Naive thymus-derived CD4-positive, alpha-beta T cell (primary cell): Measurements from ENCODE around the gene PDZD7. TPM values are rescaled to one million over a fixed set of nuclear protein-coding genes. Genes with fewer than 3 reads are reported as not detected.

Experiments used
- ATAC-seq: fragments of 150-1000 bp; cut with Tn5 transposase; 2 replicates; pipeline ENCODE4 v1.10.0; 2021; ENCODE audit warnings: mild to moderate bottlenecking, moderate library complexity
- CTCF ChIA-PET: fragments of 350-600 bp; sonication (Branson Sonifier 250); formaldehyde crosslinking; loops from one replicate; lab custom pipeline; 2021; ENCODE audit warnings: antibody characterized with exemption; lab: Charles Lee
- POLR2A ChIA-PET: fragments of 350-600 bp; sonication (Branson Sonifier 250); formaldehyde crosslinking; loops from one replicate; lab custom pipeline; 2021; ENCODE audit warnings: antibody characterized with exemption, inconsistent platforms; lab: Charles Lee
- DNase-seq, 9 donors: peaks; one replicate each; pipeline versions ENCODE4 v3.0.0 to v3.0.0-alpha.2; 2020 to 2022; ENCODE audit warnings: mixed read lengths in 1 of 9
- H3K27ac ChIP-seq: one replicate; pipeline ENCODE4 v1.7.0; 2013; ENCODE audit warnings: mild to moderate bottlenecking, low read depth, low read length, moderate library complexity
- H3K27me3 ChIP-seq, 2 donors: one replicate each; pipeline ENCODE4 v1.7.0; 2013; ENCODE audit warnings: low read length in 2 of 2, mild to moderate bottlenecking in 2 of 2, moderate library complexity in 2 of 2; ENCODE audit not compliant: control insufficient read depth in 2 of 2, insufficient read depth in 2 of 2
- H3K36me3 ChIP-seq, 3 experiments: 1 replicate in 2 of 3; 2 replicates in 1 of 3; pipeline ENCODE4 v1.7.0; 2013; ENCODE audit warnings: low read length in 3 of 3, mild to moderate bottlenecking in 3 of 3, moderate library complexity in 1 of 3; ENCODE audit not compliant: insufficient read depth in 3 of 3, control insufficient read depth in 2 of 3
- H3K4me1 ChIP-seq, 2 donors: one replicate each; pipeline ENCODE4 v1.7.0; 2013; ENCODE audit warnings: low read length in 2 of 2, mild to moderate bottlenecking in 2 of 2, moderate library complexity in 1 of 2; ENCODE audit not compliant: control insufficient read depth in 2 of 2, insufficient read depth in 2 of 2
- H3K4me3 ChIP-seq: 2 replicates; pipeline ENCODE4 v1.7.0; 2013; ENCODE audit warnings: mild to moderate bottlenecking, low read length
- H3K9me3 ChIP-seq, 3 experiments: 1 replicate in 2 of 3; 2 replicates in 1 of 3; pipeline ENCODE4 v1.7.0; 2013; ENCODE audit warnings: low read length in 3 of 3; ENCODE audit not compliant: control insufficient read depth in 2 of 3
- H3K27ac Mint-ChIP-seq, 9 donors: one replicate each; pipeline ENCODE4 v1.8.0; 2020 to 2022; ENCODE audit warnings: mixed read lengths in 9 of 9, mild to moderate bottlenecking in 8 of 9, moderate library complexity in 5 of 9, inconsistent platforms in 2 of 9
- H3K27me3 Mint-ChIP-seq, 5 donors: one replicate each; pipeline ENCODE4 v1.8.0; 2021 to 2022; ENCODE audit warnings: mixed read lengths in 5 of 5, mild to moderate bottlenecking in 1 of 5
- H3K36me3 Mint-ChIP-seq, 5 donors: one replicate each; pipeline ENCODE4 v1.8.0; 2020 to 2022; ENCODE audit warnings: mixed read lengths in 5 of 5, mild to moderate bottlenecking in 3 of 5, inconsistent platforms in 1 of 5
- H3K4me1 Mint-ChIP-seq, 7 donors: one replicate each; pipeline ENCODE4 v1.8.0; 2020 to 2022; ENCODE audit warnings: mixed read lengths in 7 of 7, mild to moderate bottlenecking in 3 of 7, inconsistent platforms in 1 of 7
- H3K4me3 Mint-ChIP-seq, 10 donors: one replicate each; pipeline ENCODE4 v1.8.0; 2020 to 2022; ENCODE audit warnings: mild to moderate bottlenecking in 10 of 10, mixed read lengths in 10 of 10, moderate library complexity in 6 of 10, inconsistent platforms in 2 of 10
- H3K9me3 Mint-ChIP-seq, 11 donors: one replicate each; pipeline ENCODE4 v1.8.0; 2020 to 2022; ENCODE audit warnings: mixed read lengths in 11 of 11, mild to moderate bottlenecking in 4 of 11, inconsistent platforms in 1 of 11, moderate library complexity in 1 of 11
- intact Hi-C, 2 donors: fragments of 100-400 bp; cut with micrococcal nuclease; formaldehyde crosslinking; loops; one replicate each; pipeline ENCODE4 v1.15.1; 2023
- polyA plus RNA-seq, 2 donors: library from polyadenylated mRNA; unstranded; fragments of 300-500 nt; fragmentation: Illumina TruSeq; gene quantifications; one replicate each; pipeline ENCODE4 v1.2.3, GENCODE V29; 2021
- total RNA-seq, 6 experiments: library from RNA in 5 of 6; stranded (reverse) in 5 of 6; gene quantifications; 1 replicate in 5 of 6; 2 replicates in 1 of 6; pipeline ENCODE4 v1.2.3 and lab custom pipeline; 2021 to 2026

PDZD7 gene
- total and polyA plus RNA-seq, 7 experiments from 2014 or later: 0.65 to 2.8 (median 1.1) TPM

DNA sequence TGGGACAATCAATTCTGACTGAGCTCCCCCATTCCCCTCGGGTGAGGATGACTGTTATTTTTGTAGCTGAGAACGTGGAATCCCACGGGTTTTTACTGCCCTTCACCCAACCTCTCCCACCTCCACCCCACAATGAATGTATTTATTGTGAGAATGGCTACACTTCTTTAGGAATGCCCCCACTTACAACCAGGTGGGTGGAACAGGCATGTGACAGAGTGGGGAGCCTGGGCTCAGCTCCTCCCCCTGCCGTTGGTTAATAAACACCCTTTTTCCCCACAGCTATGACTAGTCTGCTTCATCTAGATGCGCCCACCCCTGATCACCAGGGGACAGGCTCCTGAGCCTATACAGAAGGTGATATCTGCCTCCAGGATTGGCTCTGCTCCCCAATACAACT is 45.6 kb downstream of the PDZD7 start:
- ATAC-seq: no peak
- Mint-ChIP-seq H3K36me3 (peaks cover under 1 to 43% (median 17%) of the 10 kb centered on the region in 5 donors), H3K27me3 (no peaks in the 10 kb centered on the region), H3K27ac (peak overlapping the region in 1 of 9 donors; percentile 3), H3K9me3 (no peaks in the 10 kb centered on the region), H3K4me3 (peak overlapping the region in 7 of 10 donors; percentile 28 to 99 (median 93)), H3K4me1 (peaks cover 20 to 55% (median 32%) of the 10 kb centered on the region in 7 donors)
- intact Hi-C loops: no loop called here
- H3K4me1 ChIP-seq: peaks cover 17 to 24% of the 10 kb centered on the region in 2 donors
- POLR2A ChIA-PET: interaction anchor here (1.4 to 4.7 kb wide), 2 partner anchors 12 to 46 kb away, joined by 8 to 65 read pairs; partner anchors contain the start of genes LZTS2, PDZD7 and SFXN3
- peaks cover 0 to 61% (median under 1%) of the 10 kb centered on the region in 3 experiments for H3K36me3 ChIP-seq
- no peaks in the 10 kb centered on the region for H3K9me3 ChIP-seq
- no peak overlapping the region for H3K4me3 ChIP-seq
- H3K27me3 ChIP-seq: no peaks in the 10 kb centered on the region
- DNase-seq: no peak
- no peak overlapping the region for H3K27ac ChIP-seq
- CTCF ChIA-PET: no interaction called here

DNA sequence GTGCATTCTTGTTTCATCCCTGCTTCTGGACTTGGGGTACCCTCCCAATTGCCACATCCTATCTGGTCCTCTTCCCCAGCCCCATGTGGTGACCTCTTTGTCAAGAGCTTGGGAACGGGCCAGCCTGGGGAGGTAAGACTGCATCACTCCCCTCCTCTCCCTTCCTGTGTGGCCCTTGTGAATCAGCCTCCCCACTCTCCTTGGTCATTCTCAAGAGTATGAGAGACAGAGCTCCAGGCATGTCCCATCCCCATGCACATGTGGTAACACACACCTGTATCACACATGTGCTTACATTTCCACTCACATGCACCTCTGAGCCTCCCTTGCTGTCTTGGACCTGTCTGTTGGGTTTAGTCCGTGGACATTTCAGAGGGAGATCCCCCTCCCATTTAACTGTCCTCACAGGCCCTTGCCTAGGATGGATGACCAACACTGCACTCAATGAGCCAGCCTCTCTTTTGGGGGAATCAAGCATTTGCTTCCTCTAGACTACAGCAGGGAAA is 46.2 kb downstream of the PDZD7 start:
- Mint-ChIP-seq H3K36me3 (peaks cover 0 to 46% (median 15%) of the 10 kb centered on the region in 5 donors), H3K9me3 (no peaks in the 10 kb centered on the region)
- intact Hi-C loops: no loop called here

DNA sequence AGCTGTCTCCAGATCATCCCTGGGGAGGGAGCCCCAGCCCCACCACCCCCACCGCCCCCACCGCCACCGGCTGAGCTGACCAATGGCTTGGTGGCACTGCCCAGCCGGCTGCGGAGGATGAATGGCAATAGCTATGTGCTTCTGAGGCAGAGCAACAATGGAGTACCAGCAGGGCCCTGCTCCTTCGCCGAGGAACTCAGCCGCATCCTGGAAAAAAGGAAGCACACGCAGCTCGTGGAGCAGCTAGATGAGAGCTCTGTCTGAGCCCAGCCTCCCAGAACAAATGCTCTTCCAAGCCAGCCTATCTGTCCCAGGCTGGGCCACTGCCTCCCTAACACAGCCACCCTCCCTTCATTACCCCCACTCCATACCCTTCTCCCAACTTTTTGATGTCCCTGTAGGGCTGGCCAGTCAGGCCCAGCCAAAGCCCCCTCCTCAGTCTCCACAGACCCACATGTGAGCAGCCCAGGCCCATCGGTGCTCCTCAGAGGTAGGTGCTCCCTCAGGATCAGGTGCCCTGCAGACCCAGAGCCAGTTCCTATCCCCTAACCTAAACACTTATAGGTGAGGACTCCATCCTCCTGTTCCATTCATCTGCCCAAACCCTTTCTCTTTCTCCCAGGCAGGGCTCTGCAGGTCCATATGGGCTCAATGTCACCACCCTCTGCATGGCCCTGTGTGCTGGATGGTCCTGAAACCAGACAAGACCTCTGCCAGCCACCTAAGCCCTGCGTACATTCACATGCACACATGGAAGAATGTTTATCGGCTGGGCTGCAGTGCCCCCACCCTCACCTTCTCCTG is 46.9 kb downstream of the PDZD7 start:
- ATAC-seq (no peak), DNase-seq (peak in 1 of 9 donors; percentile 1)
- H3K4me3 Mint-ChIP-seq: peak overlapping the region in 1 of 10 donors; percentile 19
- Histone ChIP-seq H3K9me3 (no peaks in the 10 kb centered on the region), H3K27me3 (no peaks in the 10 kb centered on the region), H3K4me1 (peaks cover 17 to 22% of the 10 kb centered on the region in 2 donors), H3K27ac (no peak overlapping the region), H3K4me3 (no peak overlapping the region), H3K36me3 (peaks cover 0 to 57% (median 0%) of the 10 kb centered on the region in 3 experiments)
- ChIA-PET POLR2A (interaction anchor here (1.2 kb wide), 2 partner anchors 14 to 37 kb away, joined by 3 read pairs; no protein-coding TSS in a partner anchor), CTCF (no interaction called here)
- no peaks in the 10 kb centered on the region for H3K27me3 Mint-ChIP-seq
- peaks cover 0 to 43% (median 12%) of the 10 kb centered on the region in 5 donors for H3K36me3 Mint-ChIP-seq
- intact Hi-C loops: no loop called here
- no peak overlapping the region for H3K27ac Mint-ChIP-seq
- H3K9me3 Mint-ChIP-seq: no peaks in the 10 kb centered on the region
- peaks cover 19 to 42% (median 29%) of the 10 kb centered on the region in 7 donors for H3K4me1 Mint-ChIP-seq

More for the DNA sequence above, 46.2 kb downstream of the PDZD7 start:
- H3K27ac ChIP-seq: no peak overlapping the region
- Mint-ChIP-seq H3K4me1 (peaks cover 19 to 49% (median 30%) of the 10 kb centered on the region in 7 donors), H3K27ac (no peak overlapping the region), H3K4me3 (peak overlapping the region in 1 of 10 donors; percentile 28), H3K27me3 (no peaks in the 10 kb centered on the region)
- ChIA-PET POLR2A (interaction anchor here (4.7 kb wide), 1 partner anchor 13 kb away, joined by 65 read pairs; the partner anchor contains the start of gene LZTS2), CTCF (no interaction called here)
- H3K27me3 ChIP-seq: no peaks in the 10 kb centered on the region
- no peaks in the 10 kb centered on the region for H3K9me3 ChIP-seq
- peaks cover 17 to 24% of the 10 kb centered on the region in 2 donors for H3K4me1 ChIP-seq
- DNase-seq (no peak), ATAC-seq (no peak)
- H3K4me3 ChIP-seq: no peak overlapping the region
- peaks cover 0 to 61% (median 0%) of the 10 kb centered on the region in 3 experiments for H3K36me3 ChIP-seq

GRCh38 chr10:100982916-100983830 is 47.8 kb downstream of the PDZD7 start:
- Histone ChIP-seq H3K27ac (no peak overlapping the region), H3K27me3 (no peaks in the 10 kb centered on the region), H3K36me3 (peaks cover 0 to 61% (median 0%) of the 10 kb centered on the region in 3 experiments), H3K9me3 (no peaks in the 10 kb centered on the region), H3K4me1 (peaks cover 13 to 16% of the 10 kb centered on the region in 2 donors), H3K4me3 (no peak overlapping the region)
- Mint-ChIP-seq H3K4me3 (peak overlapping the region in 2 of 10 donors; percentile 19 to 38), H3K36me3 (peaks cover 0 to 46% (median 12%) of the 10 kb centered on the region in 5 donors), H3K27ac (peak overlapping the region in 2 of 9 donors; percentile 62 to 71), H3K9me3 (no peaks in the 10 kb centered on the region), H3K4me1 (peaks cover 19 to 34% (median 29%) of the 10 kb centered on the region in 7 donors), H3K27me3 (no peaks in the 10 kb centered on the region)
- intact Hi-C loops: no loop called here
- ATAC-seq: no peak
- ChIA-PET CTCF (interaction anchor here (0.7 kb wide), 1 partner anchor 9 kb away, joined by 3 read pairs; no protein-coding TSS in a partner anchor), POLR2A (interaction anchor here (1.2 kb wide), 2 partner anchors 15 to 36 kb away, joined by 3 read pairs; no protein-coding TSS in a partner anchor)
- peak in 1 of 9 donors; percentile 1 for DNase-seq

- H3K36me3 ChIP-seq: peaks cover 0 to 55% (median 0%) of the 10 kb centered on the region in 3 experiments
- CTCF ChIA-PET: interaction anchor here (0.8 kb wide), 1 partner anchor 15 kb away, joined by 3 read pairs; no protein-coding TSS in a partner anchor
- DNase-seq: no peak
- Mint-ChIP-seq H3K36me3 (peaks cover 0 to 38% (median 5%) of the 10 kb centered on the region in 5 donors), H3K27ac (no peak overlapping the region), H3K4me1 (peaks cover 8 to 24% (median 14%) of the 10 kb centered on the region in 7 donors), H3K9me3 (no peaks in the 10 kb centered on the region), H3K4me3 (no peak overlapping the region), H3K27me3 (no peaks in the 10 kb centered on the region)
- peaks cover 2% of the 10 kb centered on the region in 2 donors for H3K4me1 ChIP-seq
- H3K4me3 ChIP-seq: no peak overlapping the region
- no peaks in the 10 kb centered on the region for H3K9me3 ChIP-seq
- no peak for ATAC-seq
- intact Hi-C loops: no loop called here
- H3K27me3 ChIP-seq: no peaks in the 10 kb centered on the region
- POLR2A ChIA-PET: no interaction called here
- no peak overlapping the region for H3K27ac ChIP-seq
These were observed 49.7 kb downstream of the PDZD7 start for GRCh38 chr10:100981178-100981772.
